Embryonic facial prominence (tissue), 1 donor: ENCODE results near the gene ELMOD3.
"Not testable (repeated sequence)": the region's sequence is repeated elsewhere in the genome, so short reads cannot be mapped to it uniquely, and the experiment has no call there.

ENCODE experiments used
- DNase-seq: peaks from one replicate; pipeline ENCODE4 v3.0.0-alpha.2; 2016; ENCODE audit errors: extremely low spot score

Gene ELMOD3

DNA sequence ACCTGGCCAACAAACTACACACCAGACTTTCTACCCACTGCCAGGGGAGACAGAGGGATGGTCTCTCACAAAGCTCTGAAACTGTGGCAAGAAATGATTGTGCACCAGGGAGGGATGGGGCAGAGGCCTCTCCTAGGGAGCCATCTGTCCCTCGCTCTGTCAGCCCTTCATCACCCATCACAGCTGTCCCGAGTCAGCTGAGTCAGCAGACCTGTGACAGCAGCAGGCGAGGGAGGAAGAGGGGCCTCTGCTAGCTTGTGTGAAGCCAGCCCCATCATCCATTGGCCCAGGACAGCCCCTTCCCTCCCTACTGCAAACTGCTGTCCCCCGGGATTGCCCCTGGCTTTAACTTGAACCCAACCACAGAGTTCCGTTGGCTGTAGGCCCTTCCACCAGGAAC lies 69.0 kb downstream of the ELMOD3 start:
- no peak for DNase-seq

- DNase-seq, result no peak
Measured at GRCh38 chr2:85425588-85425987, 71.0 kb downstream of the ELMOD3 start.

- no peak for DNase-seq
Measured at GRCh38 chr2:85427300-85427835, 72.8 kb downstream of the ELMOD3 start.

- DNase-seq, result no peak
Measured at GRCh38 chr2:85428343-85428881, 73.8 kb downstream of the ELMOD3 start.

GRCh38 chr2:85429213-85429923 lies 74.8 kb downstream of the ELMOD3 start:
- no peak for DNase-seq

DNA sequence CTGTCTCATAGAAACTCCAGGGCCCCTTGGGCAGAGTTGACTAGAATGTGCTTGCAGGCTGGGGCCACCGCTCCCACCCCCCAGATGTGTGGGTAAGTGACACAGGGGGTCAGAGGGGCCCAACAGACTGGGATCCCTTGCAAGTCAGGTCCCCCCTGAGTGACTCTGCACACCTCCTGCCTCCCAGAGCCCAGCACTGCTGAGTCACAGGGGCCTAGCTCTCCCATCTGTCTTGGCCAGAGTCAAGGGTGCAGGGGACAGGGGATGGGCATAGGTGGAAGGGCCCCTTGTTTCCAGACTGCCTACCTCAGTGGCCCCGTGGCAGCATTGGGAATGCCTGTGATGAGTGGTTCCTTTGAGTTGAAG lies 75.3 kb downstream of the ELMOD3 start:
- no peak for DNase-seq

DNA sequence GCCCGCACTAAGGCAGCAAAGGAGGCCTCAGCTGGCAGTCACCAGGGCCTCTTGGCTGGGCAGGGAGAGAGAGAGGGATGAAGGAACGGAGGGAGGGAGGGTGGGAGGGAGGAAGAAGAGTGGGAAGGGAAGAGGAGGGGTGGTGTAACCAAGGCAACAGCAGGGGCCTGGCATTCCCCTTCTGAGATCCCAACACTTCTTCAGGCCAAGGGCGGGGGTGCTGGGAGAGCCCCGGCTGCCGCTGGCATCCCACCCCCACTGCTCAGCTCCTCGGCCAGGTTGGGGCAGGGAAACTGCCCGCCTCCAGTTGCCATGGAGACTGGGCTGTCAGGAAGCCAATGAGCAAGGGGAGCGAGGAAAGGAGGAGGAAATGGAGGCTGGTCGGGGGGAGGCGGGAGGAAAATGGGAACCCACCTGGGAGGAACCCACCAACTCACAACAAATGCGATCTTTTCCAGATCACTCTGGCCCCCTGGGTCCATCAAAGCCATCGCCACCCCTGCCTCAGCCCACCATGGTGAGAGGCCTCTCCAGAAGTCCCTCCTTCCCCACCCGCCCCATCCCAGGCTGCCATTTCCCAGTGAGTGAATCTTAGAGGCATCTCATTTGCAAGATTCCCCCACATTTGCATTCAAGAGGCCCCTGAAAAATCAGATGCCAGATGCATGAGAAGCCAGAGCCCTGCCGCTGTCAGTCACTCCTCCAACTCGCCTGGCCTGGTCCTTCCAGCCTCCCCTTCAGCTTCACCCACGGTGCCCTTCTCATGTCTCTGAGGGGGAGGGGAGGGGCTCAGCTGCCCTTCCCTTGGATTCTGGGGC lies 76.4 kb downstream of the ELMOD3 start:
- peak; percentile 83 for DNase-seq

DNA sequence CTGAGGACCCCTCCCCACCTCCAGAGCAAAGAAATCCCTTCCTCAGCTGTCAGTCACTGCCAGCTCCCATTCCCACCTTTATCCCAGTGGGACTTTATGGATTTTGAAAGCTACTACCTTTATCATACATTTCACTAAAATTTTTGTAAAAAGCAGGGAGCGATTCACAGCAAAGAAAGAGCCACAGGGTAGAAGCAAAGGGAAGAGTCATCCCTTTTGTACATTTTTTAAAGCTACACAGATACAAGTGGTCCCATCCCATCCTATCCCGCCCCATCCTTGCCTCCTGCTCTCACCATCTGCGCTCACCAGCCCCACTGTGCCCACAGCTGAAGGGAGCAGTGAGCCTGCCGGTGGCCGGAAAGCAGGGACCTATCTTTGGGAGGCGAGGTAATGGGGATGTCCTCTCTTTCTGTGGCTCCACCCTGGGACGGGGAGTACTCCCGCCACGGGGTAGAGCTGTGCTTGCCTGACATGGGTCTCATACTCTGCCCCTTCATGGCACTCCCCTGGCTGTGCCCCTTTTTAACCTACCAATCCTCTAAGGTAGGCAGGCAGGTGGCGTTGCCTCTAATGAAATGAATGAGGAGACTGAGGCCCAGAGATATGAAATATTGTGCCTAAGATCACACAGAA lies 77.1 kb downstream of the ELMOD3 start:
- no peak for DNase-seq

DNA sequence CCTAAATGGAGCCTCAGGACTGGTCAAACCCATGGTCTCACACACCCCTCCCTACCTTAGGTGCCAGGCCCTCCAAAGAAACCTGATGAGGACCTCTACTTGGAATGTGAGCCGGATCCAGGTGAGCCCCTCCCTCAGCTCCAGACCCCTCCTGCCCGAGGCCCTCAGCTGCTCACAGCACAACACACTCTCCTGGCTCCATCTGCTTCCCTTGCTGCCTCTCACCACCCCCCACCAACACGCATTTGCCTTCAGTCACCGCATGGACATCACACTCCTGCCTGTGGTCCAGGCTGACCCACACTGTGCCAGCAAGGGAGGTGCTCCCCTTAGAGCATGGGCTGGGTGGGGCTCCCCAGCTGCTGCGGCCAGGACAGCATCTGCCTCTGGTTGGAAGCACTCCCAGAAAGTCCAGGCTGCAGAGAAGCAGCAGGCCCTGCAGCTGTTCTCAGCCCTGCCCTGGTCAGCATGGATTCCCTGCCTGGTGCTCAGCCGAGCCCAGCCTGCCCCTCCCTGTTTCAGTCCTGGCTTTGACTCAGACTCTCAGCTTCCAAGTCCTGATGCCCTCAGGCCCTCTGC lies 79.0 kb downstream of the ELMOD3 start:
- DNase-seq, result no peak

DNA sequence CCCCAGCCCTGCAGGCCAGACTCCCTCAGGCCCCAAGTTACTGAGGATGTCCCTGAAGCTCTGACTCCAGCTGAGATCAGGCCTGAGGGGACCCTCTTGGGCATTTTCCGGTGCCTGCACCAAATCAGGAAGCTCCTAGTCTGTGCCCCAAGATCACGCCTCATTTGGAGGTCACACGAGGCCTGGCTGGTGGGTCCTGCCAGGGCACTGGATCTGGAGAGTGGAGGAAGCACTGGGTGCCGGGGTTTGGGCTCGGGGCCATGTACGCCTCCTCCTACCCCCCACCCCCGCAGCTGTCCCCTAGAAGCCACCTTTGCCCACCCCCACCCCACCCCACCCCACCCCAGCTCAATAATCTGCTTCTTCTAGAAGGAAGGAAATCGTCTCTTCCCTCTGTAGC lies 80.1 kb downstream of the ELMOD3 start:
- no peak for DNase-seq

- DNase-seq, result no peak
Measured at GRCh38 chr2:85435220-85435958, 80.8 kb downstream of the ELMOD3 start.

- no peak for DNase-seq
Measured at GRCh38 chr2:85435981-85436835, 81.6 kb downstream of the ELMOD3 start.

DNA sequence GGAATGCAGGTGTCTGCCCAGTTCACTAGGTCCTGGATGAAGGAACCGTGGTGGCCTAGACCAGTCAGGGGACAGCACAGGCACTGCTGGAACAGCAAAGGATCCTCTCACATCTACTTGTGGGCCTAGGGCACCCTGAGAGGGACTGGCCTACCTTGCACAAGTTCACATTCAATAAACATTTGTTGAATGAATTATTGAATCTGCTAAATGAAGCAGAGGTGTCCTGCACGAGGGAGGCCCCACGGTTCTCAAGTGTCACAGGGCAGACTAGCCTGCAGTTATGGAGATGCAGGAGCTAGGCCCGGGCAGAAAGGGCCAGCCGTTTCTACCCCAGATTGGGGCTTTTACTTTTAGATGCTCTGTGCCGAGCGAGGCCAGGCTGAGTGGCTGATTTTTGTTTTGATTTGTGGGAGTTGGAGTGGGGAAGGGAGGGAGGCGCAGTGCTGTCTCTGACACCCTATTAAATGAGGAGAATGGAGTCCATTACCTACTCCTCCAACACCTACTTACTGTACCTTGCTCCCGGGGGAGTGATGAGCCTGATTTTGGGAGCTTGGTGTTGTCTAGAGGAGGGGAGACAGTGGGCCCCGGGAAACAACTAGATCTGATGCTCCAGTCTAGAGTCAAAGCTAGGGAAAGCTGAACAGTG lies 82.4 kb downstream of the ELMOD3 start:
- DNase-seq, result no peak

DNA sequence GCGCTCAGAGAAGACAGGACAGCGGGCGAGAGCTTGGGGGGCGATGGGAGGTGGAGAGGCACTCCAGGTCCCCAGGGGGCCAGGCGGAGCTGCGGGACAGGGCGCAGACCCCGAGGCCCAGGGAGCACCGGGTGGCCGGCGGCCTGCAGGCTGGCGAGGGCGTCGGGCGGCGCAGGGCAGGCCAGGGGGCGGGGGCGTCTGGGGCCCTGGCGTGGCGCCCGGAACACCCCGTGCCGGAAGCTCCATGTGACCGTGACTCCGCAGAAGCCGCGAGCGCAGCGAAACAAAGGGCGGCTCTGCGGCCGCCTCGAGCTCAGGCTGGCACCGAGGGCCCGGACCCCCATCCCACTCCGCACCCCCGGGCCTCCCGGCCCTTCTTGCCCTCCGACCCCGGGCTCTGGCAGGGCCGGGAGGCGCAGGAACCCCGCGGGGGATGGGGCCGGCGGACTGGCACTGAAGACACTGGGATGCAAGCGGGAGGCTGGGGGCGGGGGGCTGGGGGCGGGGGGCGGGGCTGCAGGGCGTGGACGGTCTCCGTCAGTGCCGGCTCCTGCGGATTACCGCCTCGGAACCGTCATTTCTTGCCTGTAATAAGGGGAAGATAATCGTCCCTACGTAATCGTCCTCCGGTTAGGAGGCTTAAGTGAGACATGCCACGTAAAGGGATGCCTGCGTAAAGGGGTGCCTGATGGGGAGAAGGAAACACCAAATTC lies 83.1 kb downstream of the ELMOD3 start:
- DNase-seq, result peak; percentile 47

DNA sequence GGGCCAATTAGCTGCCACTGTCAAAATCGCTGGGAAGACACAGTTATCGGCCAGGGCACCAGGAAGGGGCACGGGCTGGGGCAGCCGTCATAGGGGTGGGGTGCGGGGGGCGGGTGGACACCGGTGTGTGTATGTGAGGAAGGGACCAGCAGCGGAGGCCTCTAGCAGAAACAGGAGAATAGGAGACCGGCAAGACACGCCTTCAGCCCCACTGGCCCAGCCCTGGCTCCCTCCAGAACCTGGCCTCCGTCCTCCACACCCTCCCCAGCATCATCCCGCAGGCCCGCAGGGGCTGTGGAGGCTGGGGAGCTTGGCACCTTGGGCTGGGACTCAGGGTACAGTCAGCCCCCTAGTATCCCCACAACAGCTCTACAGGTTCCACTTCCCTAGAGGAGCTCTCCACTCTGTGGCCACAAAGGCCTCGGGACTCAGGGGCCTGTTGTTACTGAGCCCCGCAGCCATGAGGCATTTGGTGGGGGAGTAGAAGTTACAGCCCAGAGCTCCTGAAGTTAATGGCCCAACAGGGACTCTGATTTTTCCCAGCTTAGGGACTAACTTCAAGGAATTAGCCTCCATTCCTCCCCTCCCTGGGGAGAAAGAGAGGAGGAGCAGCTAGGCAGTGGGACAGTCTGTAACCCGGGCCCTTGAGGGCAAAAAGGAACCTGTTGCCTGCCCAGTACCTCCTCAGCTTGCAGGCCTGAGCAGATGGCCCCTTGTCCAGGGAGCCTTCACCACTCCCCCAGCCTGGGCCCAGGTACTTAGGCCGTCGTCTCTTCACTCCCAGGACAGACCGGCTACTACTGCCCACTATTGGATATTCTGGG lies 83.8 kb downstream of the ELMOD3 start:
- no peak for DNase-seq

DNA sequence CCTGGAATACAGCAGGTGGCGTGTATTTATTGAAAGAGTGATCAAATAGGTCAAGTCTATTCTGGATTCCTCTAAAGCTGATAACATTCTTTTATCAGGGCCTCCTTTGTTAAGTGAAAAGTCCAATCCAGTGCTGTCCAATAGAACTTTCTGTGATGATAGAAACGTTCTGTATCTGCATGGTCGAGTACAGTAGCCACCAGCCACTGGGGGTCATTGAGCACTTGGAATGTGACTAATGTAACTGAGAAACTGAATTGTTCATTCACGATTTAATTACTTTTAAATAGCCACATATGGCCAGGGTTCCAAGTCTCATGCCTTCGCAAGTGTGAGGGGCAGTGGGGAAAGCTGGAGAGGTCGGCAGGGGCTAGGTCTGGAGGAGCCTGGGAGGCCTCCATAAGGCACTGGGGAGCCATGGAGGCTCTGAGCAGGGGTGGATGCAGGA lies 84.5 kb downstream of the ELMOD3 start:
- no peak for DNase-seq

DNA sequence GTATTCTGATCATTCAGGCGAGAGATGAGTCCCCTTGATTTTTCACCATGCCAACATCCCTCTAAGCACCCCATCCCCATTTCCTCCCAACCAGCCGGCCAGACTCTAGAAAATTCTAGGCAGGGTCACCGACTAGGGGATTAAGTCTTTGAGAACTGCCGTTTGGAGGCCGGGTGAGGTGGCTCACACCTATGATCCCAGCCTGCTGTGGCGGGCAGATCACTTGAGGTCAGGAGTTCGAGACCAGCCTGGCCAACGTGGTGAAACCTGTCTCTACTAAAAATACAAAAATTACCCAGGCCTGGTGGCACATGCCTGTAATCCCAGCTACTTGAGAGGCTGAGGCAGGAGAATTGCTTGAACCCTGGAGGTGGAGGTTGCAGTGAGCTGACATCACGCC lies 85.0 kb downstream of the ELMOD3 start:
- not testable (repeated sequence) for DNase-seq

DNA sequence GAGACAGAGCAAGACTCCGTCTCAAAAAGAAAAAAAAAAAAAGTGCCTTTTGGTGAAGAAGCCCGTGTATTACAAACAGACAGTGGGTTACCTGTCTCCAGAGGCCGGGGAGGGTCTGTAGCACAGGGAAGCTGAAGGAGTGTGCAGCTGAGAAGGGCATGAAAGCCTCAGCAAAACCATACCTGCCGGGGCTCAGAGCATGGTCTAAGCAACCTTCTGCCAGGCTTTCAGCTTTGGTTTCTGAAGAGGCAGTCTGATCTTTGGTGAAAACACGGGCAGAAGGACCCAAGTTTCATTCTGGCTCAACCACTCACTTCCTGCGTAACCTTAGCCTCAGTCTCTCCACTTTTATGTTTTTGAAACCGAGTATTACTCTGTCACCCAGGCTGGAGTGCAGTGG lies 85.4 kb downstream of the ELMOD3 start:
- DNase-seq, result no peak
